Measurements from ENCODE around the gene TMEM61. TPM values are rescaled to one million over a fixed set of nuclear protein-coding genes. Genes with fewer than 3 reads are reported as not detected.

Gene TMEM61
- total RNA-seq, 1 experiment from 2014 or later = 0.95 TPM

DNA sequence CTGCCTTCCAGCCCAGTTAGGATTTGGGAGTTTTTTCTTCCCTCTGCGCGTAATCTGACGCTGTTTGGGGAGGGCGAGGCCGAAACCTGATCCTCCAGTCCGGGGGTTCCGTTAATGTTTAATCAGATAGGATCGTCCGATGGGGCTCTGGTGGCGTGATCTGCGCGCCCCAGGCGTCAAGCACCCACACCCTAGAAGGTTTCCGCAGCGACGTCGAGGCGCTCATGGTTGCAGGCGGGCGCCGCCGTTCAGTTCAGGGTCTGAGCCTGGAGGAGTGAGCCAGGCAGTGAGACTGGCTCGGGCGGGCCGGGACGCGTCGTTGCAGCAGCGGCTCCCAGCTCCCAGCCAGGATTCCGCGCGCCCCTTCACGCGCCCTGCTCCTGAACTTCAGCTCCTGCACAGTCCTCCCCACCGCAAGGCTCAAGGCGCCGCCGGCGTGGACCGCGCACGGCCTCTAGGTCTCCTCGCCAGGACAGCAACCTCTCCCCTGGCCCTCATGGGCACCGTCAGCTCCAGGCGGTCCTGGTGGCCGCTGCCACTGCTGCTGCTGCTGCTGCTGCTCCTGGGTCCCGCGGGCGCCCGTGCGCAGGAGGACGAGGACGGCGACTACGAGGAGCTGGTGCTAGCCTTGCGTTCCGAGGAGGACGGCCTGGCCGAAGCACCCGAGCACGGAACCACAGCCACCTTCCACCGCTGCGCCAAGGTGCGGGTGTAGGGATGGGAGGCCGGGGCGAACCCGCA is 59.1 kb downstream of the TMEM61 start, which contains the start of gene PCSK9:
Gene PCSK9 (plus strand): TSS at position 207 of the 741 bp plus-strand sequence. CDS start 290 bp downstream, at position 497.
- CTCF ChIA-PET = no interaction called here
- H3K4me3 ChIP-seq (ENCODE audit: low read length) = peak within 1 kb of the TSS; percentile 73
- H3K9ac ChIP-seq (ENCODE audit: low read length) = no peak within 1 kb of the TSS; the same call in 1 of the 2 replicates
- peak within 1 kb of the TSS; percentile 77 for H2AFZ ChIP-seq (ENCODE audit: low read length)
- H3F3A ChIP-seq (ENCODE audit: low read length, unreplicated experiment) = no peaks in the 10 kb centered on the region
- peaks cover 8% of the 10 kb centered on the region for H3K27me3 ChIP-seq (ENCODE audit: low read length)
- H4K20me1 ChIP-seq (ENCODE audit: low read length) = no peaks in the 10 kb centered on the region
- ATAC-seq (peak; percentile 73), DNase-seq (peak; percentile 39)
- TF ChIP-seq EZH2 (IDR thresholded peaks at IDR 0.05; ENCODE audit: low read length, unreplicated experiment) = no peak
- POLR2A ChIA-PET (ENCODE audit: unreplicated experiment) = no interaction called here
- H3K4me1 ChIP-seq (ENCODE audit: insufficient read depth, low read length) = peaks cover 11% of the 10 kb centered on the region; the same call in 1 of the 2 replicates
- BruUV-seq (replicated peaks) = no TSS peak
- H3K79me2 ChIP-seq (ENCODE audit: low read length) = no peaks in the 10 kb centered on the region
- peak within 1 kb of the TSS; percentile 92 for H3K4me2 ChIP-seq (ENCODE audit: low read length)
- no peak within 1 kb of the TSS for H3K27ac ChIP-seq (ENCODE audit: low read length)
- H3K9me2 ChIP-seq (replicated peaks; ENCODE audit: low read length) = no peaks in the 10 kb centered on the region
- no peaks in the 10 kb centered on the region for H3K9me3 ChIP-seq (ENCODE audit: low read length)
- intact Hi-C loops (cut with micrococcal nuclease) = no loop called here
- no peaks in the 10 kb centered on the region for H3K36me3 ChIP-seq (ENCODE audit: low read depth, low read length)

DNA sequence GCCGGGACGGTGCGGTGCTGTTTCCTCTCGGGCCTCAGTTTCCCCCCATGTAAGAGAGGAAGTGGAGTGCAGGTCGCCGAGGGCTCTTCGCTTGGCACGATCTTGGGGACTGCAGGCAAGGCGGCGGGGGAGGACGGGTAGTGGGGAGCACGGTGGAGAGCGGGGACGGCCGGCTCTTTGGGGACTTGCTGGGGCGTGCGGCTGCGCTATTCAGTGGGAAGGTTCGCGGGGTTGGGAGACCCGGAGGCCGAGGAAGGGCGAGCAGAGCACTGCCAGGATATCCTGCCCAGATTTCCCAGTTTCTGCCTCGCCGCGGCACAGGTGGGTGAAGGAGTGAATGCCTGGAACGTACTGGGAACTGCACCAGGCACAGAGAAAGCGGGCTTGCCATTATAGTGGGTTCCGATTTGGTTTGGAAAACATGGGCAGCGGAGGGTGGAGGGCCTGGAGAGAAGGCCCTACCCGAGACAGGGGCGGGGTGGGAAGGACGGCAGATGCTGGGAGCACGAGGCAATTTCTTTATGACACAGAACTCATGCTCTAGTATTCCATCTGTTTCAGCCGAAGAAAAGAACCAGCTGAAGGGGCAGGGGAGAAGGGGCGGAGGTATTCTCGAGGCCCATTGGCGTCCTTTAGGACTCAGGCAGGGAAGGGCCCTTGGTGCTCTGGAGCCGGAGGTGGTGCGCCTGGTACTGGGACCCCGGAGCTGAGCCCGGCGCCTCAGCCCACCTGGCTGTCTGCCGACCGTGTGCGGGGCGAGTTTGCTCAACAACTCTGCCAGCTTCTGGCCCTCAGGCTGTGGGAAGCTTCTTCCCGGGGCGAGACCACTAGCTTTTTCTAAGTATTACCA is 59.9 kb downstream of the TMEM61 start:
- TF ChIP-seq EZH2 (IDR thresholded peaks at IDR 0.05; ENCODE audit: low read length, unreplicated experiment) (no peak), EZH2phosphoT487 (IDR thresholded peaks at IDR 0.05; ENCODE audit: borderline replicate concordance, low read length) (no peak)
- TF ChIP-seq, protein P1, sequence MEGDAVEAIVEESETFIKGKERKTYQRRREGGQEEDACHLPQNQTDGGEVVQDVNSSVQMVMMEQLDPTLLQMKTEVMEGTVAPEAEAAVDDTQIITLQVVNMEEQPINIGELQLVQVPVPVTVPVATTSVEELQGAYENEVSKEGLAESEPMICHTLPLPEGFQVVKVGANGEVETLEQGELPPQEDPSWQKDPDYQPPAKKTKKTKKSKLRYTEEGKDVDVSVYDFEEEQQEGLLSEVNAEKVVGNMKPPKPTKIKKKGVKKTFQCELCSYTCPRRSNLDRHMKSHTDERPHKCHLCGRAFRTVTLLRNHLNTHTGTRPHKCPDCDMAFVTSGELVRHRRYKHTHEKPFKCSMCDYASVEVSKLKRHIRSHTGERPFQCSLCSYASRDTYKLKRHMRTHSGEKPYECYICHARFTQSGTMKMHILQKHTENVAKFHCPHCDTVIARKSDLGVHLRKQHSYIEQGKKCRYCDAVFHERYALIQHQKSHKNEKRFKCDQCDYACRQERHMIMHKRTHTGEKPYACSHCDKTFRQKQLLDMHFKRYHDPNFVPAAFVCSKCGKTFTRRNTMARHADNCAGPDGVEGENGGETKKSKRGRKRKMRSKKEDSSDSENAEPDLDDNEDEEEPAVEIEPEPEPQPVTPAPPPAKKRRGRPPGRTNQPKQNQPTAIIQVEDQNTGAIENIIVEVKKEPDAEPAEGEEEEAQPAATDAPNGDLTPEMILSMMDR (conservative IDR thresholded peaks at IDR 0.05; ENCODE audit: low read depth, low read length) = no peak

DNA sequence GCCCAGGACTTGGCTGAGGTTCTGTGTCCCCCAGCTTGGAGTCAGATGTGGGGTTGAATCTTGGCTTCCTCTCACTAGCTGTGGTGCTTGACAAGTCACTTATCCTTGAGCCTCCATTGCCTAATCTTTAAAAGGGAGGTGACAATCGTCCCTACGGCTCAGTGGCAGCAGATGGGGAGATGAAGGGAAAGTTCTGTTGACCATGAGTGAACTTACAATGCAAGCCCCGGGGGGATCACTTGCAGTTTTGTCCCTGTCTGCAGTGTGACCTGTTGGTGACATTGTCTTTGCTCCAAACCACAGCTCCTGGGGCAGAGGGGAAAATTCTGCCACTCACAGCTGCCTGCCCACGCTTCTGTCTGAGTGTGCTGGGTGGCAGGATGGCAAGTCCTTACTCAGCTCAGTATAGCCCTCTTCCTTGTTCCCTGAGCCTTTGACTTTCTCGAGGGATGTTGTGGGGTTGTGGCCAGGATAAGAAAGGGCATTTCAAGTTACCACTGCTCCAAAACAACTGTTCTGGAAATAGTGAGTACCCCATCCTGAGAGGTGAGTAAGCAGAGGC is 60.6 kb downstream of the TMEM61 start:
- H3K9me3 ChIP-seq (ENCODE audit: low read length) = no peaks in the 10 kb centered on the region
- POLR2A ChIA-PET (ENCODE audit: unreplicated experiment) = no interaction called here
- no peaks in the 10 kb centered on the region for H4K20me1 ChIP-seq (ENCODE audit: low read length)
- H3K4me3 ChIP-seq (ENCODE audit: low read length) = peak overlapping the region; percentile 73; the same call in 1 of the 2 replicates
- no TSS peak for BruUV-seq (replicated peaks)
- CTCF ChIA-PET = no interaction called here
- no peaks in the 10 kb centered on the region for H3K9me2 ChIP-seq (replicated peaks; ENCODE audit: low read length)
- H2AFZ ChIP-seq (ENCODE audit: low read length) = no peak overlapping the region
- no peaks in the 10 kb centered on the region for H3K36me3 ChIP-seq (ENCODE audit: low read depth, low read length)
- TF ChIP-seq, protein P1 (conservative IDR thresholded peaks at IDR 0.05; ENCODE audit: low read depth, low read length) = no peak
- TF ChIP-seq EZH2phosphoT487 (IDR thresholded peaks at IDR 0.05; ENCODE audit: borderline replicate concordance, low read length) = no peak
- no peak for TF ChIP-seq EZH2 (IDR thresholded peaks at IDR 0.05; ENCODE audit: low read length, unreplicated experiment)
- no peak overlapping the region for H3K9ac ChIP-seq (ENCODE audit: low read length)
- H3K79me2 ChIP-seq (ENCODE audit: low read length) = no peaks in the 10 kb centered on the region
- H3F3A ChIP-seq (ENCODE audit: low read length, unreplicated experiment) = no peaks in the 10 kb centered on the region
- DNase-seq = no peak
- peak overlapping the region; percentile 92 for H3K4me2 ChIP-seq (ENCODE audit: low read length)
- H3K27me3 ChIP-seq (ENCODE audit: low read length) = peaks cover 8% of the 10 kb centered on the region
- H3K27ac ChIP-seq (ENCODE audit: low read length) = no peak overlapping the region
- peaks cover 11% of the 10 kb centered on the region; the same call in 1 of the 2 replicates for H3K4me1 ChIP-seq (ENCODE audit: insufficient read depth, low read length)
- intact Hi-C loops (cut with micrococcal nuclease) = no loop called here
- no peak for ATAC-seq

More for the DNA sequence above, 59.9 kb downstream of the TMEM61 start:
- Histone ChIP-seq H3K9ac (ENCODE audit: low read length) (no peak overlapping the region; the same call in 1 of the 2 replicates), H3K4me1 (ENCODE audit: insufficient read depth, low read length) (peaks cover 11% of the 10 kb centered on the region; the same call in 1 of the 2 replicates), H3K27me3 (ENCODE audit: low read length) (peaks cover 8% of the 10 kb centered on the region), H3K9me2 (replicated peaks; ENCODE audit: low read length) (no peaks in the 10 kb centered on the region), H3K79me2 (ENCODE audit: low read length) (no peaks in the 10 kb centered on the region), H3K36me3 (ENCODE audit: low read depth, low read length) (no peaks in the 10 kb centered on the region), H3K4me3 (ENCODE audit: low read length) (peak overlapping the region; percentile 73), H3F3A (ENCODE audit: low read length, unreplicated experiment) (no peaks in the 10 kb centered on the region), H3K4me2 (ENCODE audit: low read length) (peak overlapping the region; percentile 92), H2AFZ (ENCODE audit: low read length) (peak overlapping the region; percentile 77), H3K27ac (ENCODE audit: low read length) (no peak overlapping the region), H3K9me3 (ENCODE audit: low read length) (no peaks in the 10 kb centered on the region), H4K20me1 (ENCODE audit: low read length) (no peaks in the 10 kb centered on the region)
- CTCF ChIA-PET = no interaction called here
- DNase-seq (no peak), ATAC-seq (peak; percentile 35)
- intact Hi-C loops (cut with micrococcal nuclease) = no loop called here
- POLR2A ChIA-PET (ENCODE audit: unreplicated experiment) = no interaction called here
- BruUV-seq (replicated peaks) = TSS peak; percentile 27

Measured in PC-3 (cell line).